ENCODE results near the gene TAF4B.

- TF ChIP-seq, protein P1, sequence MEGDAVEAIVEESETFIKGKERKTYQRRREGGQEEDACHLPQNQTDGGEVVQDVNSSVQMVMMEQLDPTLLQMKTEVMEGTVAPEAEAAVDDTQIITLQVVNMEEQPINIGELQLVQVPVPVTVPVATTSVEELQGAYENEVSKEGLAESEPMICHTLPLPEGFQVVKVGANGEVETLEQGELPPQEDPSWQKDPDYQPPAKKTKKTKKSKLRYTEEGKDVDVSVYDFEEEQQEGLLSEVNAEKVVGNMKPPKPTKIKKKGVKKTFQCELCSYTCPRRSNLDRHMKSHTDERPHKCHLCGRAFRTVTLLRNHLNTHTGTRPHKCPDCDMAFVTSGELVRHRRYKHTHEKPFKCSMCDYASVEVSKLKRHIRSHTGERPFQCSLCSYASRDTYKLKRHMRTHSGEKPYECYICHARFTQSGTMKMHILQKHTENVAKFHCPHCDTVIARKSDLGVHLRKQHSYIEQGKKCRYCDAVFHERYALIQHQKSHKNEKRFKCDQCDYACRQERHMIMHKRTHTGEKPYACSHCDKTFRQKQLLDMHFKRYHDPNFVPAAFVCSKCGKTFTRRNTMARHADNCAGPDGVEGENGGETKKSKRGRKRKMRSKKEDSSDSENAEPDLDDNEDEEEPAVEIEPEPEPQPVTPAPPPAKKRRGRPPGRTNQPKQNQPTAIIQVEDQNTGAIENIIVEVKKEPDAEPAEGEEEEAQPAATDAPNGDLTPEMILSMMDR (IDR thresholded peaks at IDR 0.05) = no peak
- no peak for TF ChIP-seq EP300 (IDR thresholded peaks at IDR 0.05)
Measured at GRCh38 chr18:26206488-26206887, 19.8 kb upstream of the TAF4B start.

Measured in upper lobe of left lung (tissue), 4 donors.